Activated CD4-positive, CD25-positive, alpha-beta regulatory T cell treated with anti-CD3 and anti-CD28 coated beads, Interleukin-2, amount 50 U/mL, for 24 hours (primary cell): ENCODE results near the gene GMDS.
A peak's percentile ranks its signal among the peaks of the same experiment; 100 is the strongest.

Source experiments
- ATAC-seq, 2 donors: fragments of 150-1000 bp; cut with Tn5 transposase; one replicate each; pipeline ENCODE4 v1.10.0; 2021; ENCODE audit warnings: mild to moderate bottlenecking in 1 of 2, moderate library complexity in 1 of 2

The GMDS gene

DNA sequence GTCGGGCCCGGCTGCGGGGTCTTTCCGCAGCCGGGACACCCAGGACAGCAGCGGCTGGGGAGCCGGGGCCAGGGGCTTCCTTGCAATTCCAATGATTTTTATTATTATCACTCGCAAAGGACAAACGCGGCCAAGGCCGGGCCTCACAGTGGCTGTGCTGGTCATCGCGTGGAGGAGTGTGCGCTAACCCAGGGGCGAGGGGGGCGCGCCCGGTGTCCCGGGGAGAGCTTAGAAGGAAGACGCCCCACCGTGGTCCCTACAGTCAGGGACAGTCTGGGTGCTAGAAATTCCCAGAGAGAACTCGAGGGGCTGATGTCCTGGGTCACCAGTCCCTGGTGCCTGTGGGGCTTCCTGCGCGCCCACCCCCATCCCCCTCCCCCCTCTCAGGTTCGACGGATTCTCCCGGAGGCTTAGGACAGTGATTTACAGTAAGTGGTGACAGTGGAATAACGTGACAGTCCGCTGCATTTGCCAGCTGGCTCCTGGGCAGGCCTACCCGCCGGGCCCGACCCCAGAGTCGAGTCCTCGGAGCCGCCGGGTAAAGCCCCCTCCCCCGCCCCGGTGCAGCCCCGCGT lies 626.2 kb downstream of the GMDS start:
- no peak for ATAC-seq

DNA sequence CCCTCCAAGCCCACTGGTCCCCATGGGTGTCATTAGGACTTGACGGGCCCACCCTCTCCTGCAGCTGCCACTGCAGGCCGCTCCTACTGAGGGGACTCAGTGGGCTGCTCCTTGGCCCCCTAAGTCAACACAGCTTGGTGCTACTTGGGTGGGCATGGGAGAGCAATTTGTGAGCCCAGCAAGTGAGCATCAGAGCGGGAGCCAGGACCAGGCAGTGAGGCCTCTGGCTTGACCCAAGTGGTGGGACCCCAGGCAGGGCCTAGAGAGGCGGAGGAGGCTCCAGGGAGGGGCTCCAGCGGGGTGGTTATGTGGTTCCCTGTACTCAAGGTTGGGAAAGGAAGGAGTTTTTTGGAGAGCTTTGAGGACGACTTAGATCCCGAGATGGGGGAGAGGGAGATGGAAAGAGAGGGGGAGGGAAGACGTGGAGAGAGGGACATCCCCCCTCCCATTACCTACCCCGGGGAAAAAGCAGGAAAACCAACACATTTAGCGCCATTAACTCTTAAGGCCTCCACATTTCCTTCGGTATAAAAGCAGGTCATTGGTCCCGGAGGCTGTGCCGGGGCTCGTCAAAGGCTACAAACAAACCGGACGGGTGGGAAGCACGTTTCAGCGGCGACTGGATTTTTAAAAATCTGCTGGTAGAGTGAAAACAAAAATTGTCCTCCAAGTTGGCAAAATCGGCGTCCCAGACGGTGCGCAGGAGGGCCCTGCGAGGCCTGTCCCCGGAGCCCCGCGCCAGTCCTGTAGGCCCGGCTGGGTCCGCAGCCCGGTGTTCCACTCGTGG lies 626.9 kb downstream of the GMDS start:
- ATAC-seq = no peak

DNA sequence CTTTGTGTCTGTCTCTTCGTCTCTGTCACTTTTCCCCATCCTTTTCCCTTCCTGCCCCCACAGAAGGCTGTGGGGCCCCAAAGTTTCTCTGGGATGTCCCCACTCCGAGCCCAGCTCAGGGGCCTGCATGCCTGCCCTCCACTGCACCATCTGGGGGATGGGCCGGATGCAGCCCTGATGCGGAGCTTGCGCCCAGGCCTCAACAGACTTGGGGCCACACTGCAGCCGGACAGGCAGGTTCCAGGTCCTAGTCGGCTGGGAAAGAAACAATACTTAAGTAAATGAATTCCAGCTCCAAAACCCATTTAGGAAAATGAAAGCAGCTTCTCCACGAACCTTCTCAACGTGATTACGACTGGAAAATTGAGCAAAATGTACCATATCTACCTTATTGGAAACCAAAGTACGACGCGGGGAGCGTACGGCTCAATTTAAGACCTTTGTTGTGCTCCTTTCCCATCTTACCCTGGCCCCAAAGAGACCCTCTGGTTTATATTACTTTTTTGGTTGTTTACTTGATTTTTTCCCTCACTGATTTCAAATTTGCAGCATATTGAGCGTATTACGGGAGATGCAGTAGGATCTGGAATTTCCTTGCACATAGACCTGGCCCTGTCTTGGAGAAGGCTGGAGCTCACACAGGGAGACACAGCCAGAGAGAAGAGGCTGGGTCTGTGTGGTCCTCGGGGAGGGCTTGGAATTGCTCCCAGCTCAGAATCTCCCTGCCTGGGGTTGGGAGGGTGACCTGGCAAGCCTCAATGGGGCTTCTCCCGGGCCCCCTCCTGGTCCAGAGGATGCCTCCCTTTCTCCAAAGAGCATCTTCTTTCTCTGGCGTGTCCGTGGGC lies 627.7 kb downstream of the GMDS start:
- ATAC-seq = no peak

DNA sequence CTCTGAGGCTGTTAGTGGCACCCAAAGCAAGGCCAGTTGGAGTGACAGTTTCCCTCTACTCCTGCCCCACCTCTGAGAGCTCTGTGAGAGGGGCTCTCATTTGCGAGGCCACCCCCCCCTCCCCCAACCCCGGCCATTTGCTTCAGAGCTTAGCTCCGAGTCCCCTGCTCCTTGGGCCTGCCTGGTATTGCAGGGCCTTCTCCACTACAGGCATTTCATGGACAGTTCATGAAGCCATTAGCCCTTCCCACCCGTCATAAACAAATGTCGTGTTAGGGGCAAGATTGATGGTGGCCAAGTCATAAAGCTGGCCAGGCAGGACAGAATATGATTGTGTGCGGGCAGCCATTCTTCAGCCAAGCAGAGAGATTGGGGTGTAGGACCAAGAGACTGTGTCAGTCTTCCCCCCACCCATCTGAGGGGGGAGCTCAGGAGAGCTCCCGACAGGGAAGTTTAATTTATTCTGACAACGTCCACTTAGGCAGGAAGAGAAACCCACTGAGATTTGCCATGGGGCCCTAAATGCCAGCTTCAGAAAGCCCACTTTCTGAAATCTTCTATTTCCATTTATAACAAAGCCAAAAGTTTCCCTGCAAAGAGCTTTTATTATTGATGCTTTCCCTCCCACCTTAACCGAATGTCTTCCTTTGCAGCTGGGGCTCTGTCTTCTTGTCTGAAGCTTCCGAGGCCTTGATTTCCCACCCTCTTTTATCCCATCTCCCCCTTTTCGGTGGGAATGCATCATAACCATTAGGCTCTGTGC lies 628.5 kb downstream of the GMDS start:
- no peak for ATAC-seq

DNA sequence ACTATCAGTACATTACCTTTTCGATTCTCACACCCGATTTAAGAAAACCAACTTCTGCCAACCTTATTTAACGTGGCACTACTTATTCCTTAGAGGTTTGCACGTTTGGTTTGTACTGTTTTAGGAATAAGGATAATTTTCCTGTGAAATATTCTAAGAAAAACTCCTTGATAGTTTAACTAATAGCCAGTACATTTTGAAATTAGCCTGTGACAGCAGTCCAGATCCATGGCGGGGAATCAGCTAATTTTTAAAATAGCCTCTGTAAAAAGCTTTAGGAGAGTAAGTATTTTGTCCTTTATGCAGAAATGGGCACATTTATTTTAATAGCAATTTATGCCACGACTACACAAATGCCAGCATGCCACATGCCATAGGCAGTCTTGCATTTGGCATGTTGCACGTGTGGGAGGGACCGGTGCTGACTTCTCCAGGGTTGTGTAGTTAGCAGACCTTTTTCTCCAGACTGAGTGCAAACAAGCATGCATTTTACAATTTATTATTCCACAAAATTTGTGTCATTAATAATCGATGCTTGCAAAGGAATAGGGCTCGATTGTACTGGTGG lies 629.5 kb downstream of the GMDS start:
- ATAC-seq = no peak

DNA sequence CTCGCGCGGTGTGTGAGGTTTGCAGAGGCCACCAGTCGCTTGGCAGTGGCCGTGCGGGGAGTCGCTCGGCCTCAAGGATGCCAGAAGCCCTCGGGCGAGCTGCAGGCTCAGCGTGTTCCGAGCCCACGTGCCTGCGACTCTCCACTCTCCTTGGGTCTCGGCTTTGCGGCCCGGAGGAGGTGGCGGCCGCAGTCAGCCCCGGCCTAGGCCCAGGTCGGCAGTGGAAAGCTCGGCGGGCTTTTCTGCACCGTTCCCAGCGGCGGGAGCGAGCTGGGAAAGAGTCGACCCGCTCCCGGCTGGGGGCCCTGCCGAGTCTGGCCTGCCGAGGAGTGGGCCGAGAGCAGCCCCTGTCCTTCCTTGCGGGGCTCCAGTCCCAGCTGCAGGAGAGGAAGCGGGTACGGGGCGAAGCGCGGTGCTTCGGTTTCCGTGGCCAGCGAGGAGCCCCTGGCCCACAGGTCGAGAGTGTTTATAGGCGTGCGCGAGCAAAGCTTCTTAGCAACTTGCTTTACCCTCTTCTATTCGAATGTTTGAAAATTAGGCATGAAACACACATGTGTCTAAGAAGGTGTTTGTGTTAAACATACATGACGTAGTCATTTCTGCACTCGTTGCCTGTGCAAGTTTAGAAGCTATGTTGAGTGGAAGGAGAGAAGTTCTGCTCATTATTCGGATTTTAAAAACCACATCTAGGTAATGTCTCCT lies 630.1 kb downstream of the GMDS start:
- ATAC-seq = no peak

DNA sequence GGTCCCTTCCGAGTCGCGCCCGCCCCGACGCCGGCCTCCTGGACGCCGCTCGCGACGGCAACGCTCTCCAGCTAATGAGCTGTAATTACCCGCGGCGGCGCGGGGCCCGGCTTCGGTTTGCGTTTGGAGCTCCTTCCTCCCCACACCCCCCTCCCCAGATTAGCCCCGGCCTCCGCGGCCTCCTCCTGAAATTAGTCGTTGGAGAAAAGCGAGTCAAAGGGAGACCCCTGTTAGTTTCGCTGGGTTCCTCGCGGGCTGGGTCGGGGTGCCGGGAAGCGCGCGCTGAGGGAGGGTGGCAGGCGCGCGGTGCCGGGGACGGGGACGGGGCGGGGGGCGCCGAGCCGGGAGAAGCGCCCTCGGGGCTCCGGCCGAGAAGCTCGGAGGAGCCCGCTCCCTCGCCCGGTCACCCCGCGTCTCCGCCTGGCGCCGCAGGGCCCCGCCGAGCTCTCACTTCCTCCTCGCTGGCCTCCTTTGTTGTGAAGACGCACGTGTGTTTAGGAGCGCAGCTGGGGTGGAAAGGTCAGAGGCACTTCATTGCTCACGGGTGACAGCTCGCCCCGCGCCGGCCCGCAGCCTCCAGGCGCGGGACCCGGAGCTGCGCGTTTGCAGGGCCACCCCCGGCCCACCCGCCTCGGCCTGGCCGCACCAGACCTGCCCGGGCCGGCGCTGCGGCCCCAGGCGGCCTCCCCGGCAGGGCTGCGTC lies 630.8 kb downstream of the GMDS start:
- peak in 1 of 2 donors; percentile 22 for ATAC-seq

DNA sequence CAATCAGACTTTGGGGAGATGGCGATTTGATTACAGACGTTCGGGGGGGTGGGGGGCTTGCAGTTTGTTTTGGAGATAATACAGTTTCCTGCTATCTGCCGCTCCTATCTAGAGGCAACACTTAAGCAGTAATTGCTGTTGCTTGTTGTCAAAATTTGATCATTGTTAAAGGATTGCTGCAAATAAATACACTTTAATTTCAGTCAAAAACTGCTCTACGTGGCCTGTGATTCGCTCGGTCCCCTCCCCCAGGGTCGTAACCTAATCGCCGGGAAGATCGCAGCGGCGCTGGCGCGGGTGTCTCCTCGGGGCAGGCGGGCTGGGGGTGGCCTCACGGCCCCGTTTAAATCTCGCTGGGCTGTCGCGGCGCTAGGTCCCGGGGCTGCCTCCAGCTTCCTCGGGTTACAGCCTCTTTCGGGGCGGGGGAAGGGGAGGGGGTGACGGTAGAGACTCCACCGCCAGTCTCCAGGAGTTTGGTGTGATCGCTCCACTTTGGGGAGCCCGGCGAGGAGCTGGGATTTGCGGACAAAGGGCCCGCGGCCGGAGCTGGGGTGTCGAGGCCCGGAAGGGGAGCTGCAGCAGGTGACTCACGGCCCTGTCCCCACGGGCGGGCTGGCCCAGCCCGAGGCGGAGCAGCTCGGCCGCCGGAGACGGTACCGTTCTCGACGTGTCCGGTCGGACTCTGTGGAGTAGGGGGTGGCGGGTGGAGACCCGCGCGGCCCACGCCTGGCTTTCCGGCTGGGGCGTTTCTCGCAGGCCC lies 631.5 kb downstream of the GMDS start:
- ATAC-seq = no peak

DNA sequence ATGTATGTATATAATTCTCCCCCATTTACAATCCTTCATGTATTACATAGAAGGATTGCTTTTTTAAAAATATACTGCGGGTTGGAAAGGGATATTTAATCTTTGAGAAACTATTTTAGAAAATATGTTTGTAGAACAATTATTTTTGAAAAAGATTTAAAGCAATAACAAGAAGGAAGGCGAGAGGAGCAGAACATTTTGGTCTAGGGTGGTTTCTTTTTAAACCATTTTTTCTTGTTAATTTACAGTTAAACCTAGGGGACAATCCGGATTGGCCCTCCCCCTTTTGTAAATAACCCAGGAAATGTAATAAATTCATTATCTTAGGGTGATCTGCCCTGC lies 632.1 kb downstream of the GMDS start:
- no peak for ATAC-seq

DNA sequence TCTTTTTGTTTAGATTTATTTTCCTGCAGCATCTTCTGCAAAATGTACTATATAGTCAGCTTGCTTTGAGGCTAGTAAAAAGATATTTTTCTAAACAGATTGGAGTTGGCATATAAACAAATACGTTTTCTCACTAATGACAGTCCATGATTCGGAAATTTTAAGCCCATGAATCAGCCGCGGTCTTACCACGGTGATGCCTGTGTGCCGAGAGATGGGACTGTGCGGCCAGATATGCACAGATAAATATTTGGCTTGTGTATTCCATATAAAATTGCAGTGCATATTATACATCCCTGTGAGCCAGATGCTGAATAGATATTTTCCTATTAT lies 632.5 kb downstream of the GMDS start:
- no peak for ATAC-seq

DNA sequence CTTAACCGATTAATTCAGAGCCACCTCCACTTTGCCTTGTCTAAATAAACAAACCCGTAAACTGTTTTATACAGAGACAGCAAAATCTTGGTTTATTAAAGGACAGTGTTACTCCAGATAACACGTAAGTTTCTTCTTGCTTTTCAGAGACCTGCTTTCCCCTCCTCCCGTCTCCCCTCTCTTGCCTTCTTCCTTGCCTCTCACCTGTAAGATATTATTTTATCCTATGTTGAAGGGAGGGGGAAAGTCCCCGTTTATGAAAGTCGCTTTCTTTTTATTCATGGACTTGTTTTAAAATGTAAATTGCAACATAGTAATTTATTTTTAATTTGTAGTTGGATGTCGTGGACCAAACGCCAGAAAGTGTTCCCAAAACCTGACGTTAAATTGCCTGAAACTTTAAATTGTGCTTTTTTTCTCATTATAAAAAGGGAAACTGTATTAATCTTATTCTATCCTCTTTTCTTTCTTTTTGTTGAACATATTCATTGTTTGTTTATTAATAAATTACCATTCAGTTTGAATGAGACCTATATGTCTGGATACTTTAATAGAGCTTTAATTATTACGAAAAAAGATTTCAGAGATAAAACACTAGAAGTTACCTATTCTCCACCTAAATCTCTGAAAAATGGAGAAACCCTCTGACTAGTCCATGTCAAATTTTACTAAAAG lies 633.0 kb downstream of the GMDS start:
- no peak for ATAC-seq

DNA sequence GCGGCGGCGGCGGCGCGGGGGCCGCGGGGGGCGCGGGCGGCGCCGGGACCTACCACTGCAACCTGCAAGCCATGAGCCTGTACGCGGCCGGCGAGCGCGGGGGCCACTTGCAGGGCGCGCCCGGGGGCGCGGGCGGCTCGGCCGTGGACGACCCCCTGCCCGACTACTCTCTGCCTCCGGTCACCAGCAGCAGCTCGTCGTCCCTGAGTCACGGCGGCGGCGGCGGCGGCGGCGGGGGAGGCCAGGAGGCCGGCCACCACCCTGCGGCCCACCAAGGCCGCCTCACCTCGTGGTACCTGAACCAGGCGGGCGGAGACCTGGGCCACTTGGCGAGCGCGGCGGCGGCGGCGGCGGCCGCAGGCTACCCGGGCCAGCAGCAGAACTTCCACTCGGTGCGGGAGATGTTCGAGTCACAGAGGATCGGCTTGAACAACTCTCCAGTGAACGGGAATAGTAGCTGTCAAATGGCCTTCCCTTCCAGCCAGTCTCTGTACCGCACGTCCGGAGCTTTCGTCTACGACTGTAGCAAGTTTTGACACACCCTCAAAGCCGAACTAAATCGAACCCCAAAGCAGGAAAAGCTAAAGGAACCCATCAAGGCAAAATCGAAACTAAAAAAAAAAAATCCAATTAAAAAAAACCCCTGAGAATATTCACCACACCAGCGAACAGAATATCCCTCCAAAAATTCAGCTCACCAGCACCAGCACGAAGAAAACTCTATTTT lies 633.7 kb downstream of the GMDS start:
- no peak for ATAC-seq

DNA sequence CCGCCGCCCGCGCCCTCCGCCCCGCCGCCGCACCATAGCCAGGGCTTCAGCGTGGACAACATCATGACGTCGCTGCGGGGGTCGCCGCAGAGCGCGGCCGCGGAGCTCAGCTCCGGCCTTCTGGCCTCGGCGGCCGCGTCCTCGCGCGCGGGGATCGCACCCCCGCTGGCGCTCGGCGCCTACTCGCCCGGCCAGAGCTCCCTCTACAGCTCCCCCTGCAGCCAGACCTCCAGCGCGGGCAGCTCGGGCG lies 634.2 kb downstream of the GMDS start:
- ATAC-seq = no peak

DNA sequence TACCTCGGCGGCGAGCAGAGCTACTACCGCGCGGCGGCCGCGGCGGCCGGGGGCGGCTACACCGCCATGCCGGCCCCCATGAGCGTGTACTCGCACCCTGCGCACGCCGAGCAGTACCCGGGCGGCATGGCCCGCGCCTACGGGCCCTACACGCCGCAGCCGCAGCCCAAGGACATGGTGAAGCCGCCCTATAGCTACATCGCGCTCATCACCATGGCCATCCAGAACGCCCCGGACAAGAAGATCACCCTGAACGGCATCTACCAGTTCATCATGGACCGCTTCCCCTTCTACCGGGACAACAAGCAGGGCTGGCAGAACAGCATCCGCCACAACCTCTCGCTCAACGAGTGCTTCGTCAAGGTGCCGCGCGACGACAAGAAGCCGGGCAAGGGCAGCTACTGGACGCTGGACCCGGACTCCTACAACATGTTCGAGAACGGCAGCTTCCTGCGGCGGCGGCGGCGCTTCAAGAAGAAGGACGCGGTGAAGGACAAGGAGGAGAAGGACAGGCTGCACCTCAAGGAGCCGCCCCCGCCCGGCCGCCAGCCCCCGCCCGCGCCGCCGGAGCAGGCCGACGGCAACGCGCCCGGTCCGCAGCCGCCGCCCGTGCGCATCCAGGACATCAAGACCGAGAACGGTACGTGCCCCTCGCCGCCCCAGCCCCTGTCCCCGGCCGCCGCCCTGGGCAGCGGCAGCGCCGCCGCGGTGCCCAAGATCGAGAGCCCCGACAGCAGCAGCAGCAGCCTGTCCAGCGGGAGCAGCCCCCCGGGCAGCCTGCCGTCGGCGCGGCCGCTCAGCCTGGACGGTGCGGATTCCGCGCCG lies 634.7 kb downstream of the GMDS start:
- peak in 1 of 2 donors; percentile 27 for ATAC-seq

DNA sequence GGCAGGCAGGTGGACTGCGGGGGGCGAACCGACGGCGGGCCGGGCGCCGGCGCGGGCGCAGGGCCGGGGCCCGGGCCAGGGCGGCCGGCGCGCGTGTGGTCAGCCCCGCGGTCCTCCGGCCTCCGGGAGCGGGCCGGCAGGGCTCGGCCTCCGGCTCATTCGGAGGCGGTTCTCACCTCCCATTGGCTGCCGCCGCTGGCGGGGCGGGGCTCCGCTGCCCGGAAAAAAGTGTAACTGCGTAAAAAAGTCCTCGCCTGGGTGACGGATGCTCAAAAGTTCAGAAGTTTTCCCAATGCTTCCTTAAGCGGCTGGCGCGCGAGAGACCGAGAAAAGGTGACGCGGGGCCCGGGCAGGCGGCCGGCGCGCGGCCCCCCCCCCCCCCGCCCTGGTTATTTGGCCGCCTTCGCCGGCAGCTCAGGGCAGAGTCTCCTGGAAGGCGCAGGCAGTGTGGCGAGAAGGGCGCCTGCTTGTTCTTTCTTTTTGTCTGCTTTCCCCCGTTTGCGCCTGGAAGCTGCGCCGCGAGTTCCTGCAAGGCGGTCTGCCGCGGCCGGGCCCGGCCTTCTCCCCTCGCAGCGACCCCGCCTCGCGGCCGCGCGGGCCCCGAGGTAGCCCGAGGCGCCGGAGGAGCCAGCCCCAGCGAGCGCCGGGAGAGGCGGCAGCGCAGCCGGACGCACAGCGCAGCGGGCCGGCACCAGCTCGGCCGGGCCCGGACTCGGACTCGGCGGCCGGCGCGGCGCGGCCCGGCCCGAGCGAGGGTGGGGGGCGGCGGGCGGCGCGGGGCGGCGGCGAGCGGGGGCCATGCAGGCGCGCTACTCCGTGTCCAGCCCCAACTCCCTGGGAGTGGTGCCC lies 635.5 kb downstream of the GMDS start, which contains the start of gene FOXC1:
FOXC1 (plus strand) TSS at position 268 of the 849 bp plus-strand sequence; CDS start at position 799, 531 bp downstream.
- peak in 1 of 2 donors; percentile 8 for ATAC-seq

DNA sequence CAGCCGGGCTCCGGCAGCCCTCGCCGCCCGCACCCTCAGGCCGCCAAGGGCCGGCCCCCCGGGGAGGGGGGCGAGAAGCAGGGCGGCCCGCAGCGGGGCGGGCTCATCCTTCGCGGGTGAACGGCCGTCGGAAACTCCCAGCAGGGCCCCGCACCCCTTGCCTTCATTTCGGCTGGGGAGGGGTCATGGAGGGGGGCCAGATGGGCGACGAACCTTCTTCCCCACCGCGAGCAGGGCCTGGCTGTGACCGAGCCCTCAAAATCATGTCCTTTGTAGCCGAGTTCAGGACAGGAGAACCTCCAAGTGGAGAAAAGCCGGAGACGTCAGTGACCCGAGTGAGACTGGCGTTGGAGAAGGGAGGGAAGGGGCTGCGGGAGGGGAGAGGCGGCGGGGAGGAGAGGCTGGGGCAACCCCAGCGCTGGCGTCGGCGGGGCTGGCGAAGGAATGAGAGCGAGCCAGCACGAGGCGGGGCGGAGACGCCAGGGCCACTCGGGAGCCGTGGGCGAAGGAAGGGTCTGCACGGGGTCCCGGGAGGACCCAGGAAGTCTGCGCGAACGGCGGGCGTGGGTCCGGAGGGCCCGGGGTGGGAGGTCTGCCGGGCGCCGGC lies 636.3 kb downstream of the GMDS start:
- ATAC-seq = no peak
